ENCODE measurements around the gene STT3B.
"Not testable (repeated sequence)": the region's sequence is repeated elsewhere in the genome, so short reads cannot be mapped to it uniquely, and the experiment has no call there.

STT3B gene

DNA sequence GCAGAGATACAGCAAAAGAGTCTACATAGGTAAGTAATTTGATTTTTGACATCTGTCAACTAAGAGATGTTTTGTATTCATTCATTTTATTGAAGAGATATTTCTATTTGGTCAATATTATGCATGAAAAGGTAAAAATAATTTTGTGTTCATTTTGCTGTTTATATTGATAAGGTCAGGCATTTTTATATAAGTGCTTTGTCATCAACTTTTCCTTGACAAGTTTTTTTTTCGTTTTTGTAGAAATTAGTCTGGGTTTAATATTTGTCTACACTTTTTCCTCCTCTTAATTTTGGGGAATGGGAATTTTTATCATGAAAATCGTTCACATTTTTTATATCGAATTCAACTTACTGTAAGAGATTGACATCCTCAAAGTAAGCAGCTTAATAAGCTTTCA lies 67.7 kb downstream of the STT3B start:
- peaks cover 4 to 10% of the 10 kb centered on the region in 2 donors for H3K36me3 ChIP-seq (ENCODE audit: control insufficient read depth in 1 of 2, insufficient read depth in 2 of 2, low read length in 2 of 2)
- H3K4me3 ChIP-seq (ENCODE audit: low read depth in 1 of 2, low read length in 2 of 2): no peak overlapping the region
- H3K27ac ChIP-seq (ENCODE audit: low read length): no peak overlapping the region
- H3K4me1 ChIP-seq (ENCODE audit: control insufficient read depth in 1 of 2, insufficient read depth in 2 of 2, low read length in 2 of 2): peaks cover 0 to 6% of the 10 kb centered on the region in 2 donors
- H3K9me3 ChIP-seq (ENCODE audit: control insufficient read depth in 1 of 2, low read length in 2 of 2): no peaks in the 10 kb centered on the region
- no peaks in the 10 kb centered on the region for H3K27me3 ChIP-seq (ENCODE audit: low read depth, low read length)

DNA sequence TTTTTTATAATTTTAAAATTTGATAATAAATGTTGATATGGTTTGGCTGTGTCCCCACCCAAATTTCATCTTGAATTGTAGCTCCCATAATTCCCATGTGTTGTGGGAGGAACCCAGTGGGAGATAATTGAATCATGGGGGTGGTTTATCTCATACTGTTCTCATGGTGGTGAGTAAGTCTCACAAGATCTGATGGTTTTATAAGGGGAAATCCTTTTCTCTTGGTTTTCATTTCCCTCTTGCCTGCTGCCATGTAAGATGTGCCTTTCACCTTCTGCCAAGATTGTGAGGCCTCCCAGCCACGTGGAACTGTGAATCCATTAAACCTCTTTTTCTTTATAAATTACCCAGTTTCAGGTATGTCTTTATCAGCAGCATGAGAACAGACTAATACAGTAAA lies 72.6 kb downstream of the STT3B start:
- not testable (repeated sequence) for H3K4me1 ChIP-seq (ENCODE audit: control insufficient read depth in 1 of 2, insufficient read depth in 2 of 2, low read length in 2 of 2); H3K9me3 ChIP-seq (ENCODE audit: control insufficient read depth in 1 of 2, low read length in 2 of 2); H3K27me3 ChIP-seq (ENCODE audit: low read depth, low read length); H3K4me3 ChIP-seq (ENCODE audit: low read depth in 1 of 2, low read length in 2 of 2); H3K27ac ChIP-seq (ENCODE audit: low read length)
- H3K36me3 ChIP-seq (ENCODE audit: control insufficient read depth in 1 of 2, insufficient read depth in 2 of 2, low read length in 2 of 2): peaks cover 9 to 13% of the 10 kb centered on the region in 2 donors

DNA sequence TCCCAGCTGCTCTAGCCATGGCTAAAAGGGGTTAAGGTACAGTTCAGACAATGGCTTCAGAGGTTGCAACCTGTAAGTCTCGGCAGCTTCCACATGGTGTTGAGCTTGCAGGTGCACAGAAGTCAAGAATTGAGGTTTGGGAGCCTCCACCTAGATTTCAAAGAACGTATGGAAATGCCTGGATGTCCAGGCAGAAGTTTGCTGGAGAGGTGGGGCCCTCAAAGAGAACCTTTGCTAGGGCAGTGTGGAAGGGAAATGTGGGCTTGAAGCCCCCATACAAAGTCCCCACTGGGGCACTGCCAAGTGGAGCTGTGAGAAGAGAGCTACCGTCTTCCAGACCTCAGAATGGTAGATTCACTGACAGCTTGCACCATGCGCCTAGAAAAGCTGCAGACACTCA lies 73.7 kb downstream of the STT3B start:
- Histone ChIP-seq H3K4me1 (ENCODE audit: control insufficient read depth in 1 of 2, insufficient read depth in 2 of 2, low read length in 2 of 2) (peaks cover 0 to 5% of the 10 kb centered on the region in 2 donors), H3K9me3 (ENCODE audit: control insufficient read depth in 1 of 2, low read length in 2 of 2) (peaks cover 0 to 7% of the 10 kb centered on the region in 2 donors), H3K4me3 (ENCODE audit: low read depth in 1 of 2, low read length in 2 of 2) (no peak overlapping the region), H3K36me3 (ENCODE audit: control insufficient read depth in 1 of 2, insufficient read depth in 2 of 2, low read length in 2 of 2) (peaks cover 6 to 13% of the 10 kb centered on the region in 2 donors), H3K27me3 (ENCODE audit: low read depth, low read length) (no peaks in the 10 kb centered on the region), H3K27ac (ENCODE audit: low read length) (no peak overlapping the region)

DNA sequence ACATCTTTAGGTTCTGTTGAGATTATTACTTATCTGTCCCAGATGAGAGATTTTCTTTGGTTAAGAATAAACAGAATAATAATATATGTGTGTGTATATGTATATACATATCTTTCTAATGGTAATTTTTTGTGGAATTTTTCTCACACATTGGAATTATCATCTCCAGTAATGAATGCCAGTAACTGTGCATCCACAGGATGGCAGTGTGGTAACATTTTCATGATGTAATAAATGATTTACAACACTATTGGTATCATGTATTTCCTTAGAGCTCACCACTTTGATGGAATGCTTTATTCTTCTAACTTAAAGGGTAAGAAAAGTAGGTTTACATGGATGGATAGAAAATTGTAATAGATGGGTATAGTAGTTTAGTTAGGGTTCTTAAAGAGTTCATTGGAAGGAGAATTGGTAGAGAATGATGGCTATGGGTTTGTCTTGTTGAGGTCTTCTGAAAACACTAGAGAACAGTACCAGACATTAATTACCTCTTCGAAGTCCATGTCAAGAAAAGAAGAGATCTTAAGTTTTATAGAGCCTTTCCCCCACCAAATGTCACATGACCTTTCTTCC lies 78.1 kb downstream of the STT3B start:
- H3K4me3 ChIP-seq (ENCODE audit: low read depth in 1 of 2, low read length in 2 of 2): no peak overlapping the region
- H3K36me3 ChIP-seq (ENCODE audit: control insufficient read depth in 1 of 2, insufficient read depth in 2 of 2, low read length in 2 of 2): peaks cover 2 to 9% of the 10 kb centered on the region in 2 donors
- H3K27me3 ChIP-seq (ENCODE audit: low read depth, low read length): no peaks in the 10 kb centered on the region
- H3K4me1 ChIP-seq (ENCODE audit: control insufficient read depth in 1 of 2, insufficient read depth in 2 of 2, low read length in 2 of 2): peaks cover 0 to 9% of the 10 kb centered on the region in 2 donors
- H3K27ac ChIP-seq (ENCODE audit: low read length): no peak overlapping the region
- H3K9me3 ChIP-seq (ENCODE audit: control insufficient read depth in 1 of 2, low read length in 2 of 2): peaks cover 0 to 7% of the 10 kb centered on the region in 2 donors

DNA sequence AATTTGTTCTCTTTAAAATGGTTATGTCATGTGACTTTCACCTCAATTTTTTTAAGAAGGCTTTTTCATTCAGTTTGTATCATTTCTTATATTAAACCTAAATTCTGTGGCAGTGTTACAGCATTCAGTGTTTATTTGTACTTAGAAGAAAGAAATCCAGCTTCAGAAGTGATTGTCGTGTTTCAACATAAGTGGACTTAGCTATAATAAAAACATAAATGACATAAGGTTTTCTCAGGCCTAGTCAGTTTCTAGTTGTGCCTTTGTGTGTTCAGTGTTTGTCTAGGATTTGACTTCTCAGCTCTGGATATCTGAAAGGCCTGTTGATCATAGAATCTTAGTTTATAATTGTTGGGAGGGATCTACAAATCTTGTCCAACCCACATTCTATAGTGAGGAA lies 80.5 kb downstream of the STT3B start:
- Histone ChIP-seq H3K36me3 (ENCODE audit: control insufficient read depth in 1 of 2, insufficient read depth in 2 of 2, low read length in 2 of 2) (peaks cover 4 to 6% of the 10 kb centered on the region in 2 donors), H3K4me3 (ENCODE audit: low read depth in 1 of 2, low read length in 2 of 2) (no peak overlapping the region), H3K27me3 (ENCODE audit: low read depth, low read length) (no peaks in the 10 kb centered on the region), H3K4me1 (ENCODE audit: control insufficient read depth in 1 of 2, insufficient read depth in 2 of 2, low read length in 2 of 2) (peaks cover 0 to 18% of the 10 kb centered on the region in 2 donors), H3K9me3 (ENCODE audit: control insufficient read depth in 1 of 2, low read length in 2 of 2) (no peaks in the 10 kb centered on the region), H3K27ac (ENCODE audit: low read length) (no peak overlapping the region)

DNA sequence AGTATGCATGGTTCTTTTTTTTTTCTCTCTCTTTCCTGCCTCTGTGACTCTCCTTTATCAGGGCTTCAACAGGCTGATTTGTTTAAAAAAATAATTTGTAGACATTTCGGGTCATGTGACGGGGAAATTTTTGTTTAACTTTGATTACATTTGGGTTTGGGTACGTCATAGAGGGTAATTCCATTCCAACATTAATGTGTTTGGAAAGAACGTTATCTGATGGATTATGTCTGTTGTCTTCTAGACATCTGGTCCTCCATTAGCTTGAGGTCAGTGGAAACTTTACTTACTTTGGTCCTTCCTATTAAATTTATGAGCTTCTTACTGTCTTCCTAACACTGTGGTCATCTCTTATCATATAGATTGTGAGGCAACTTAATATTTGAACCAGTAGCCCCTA lies 80.9 kb downstream of the STT3B start:
- Histone ChIP-seq H3K4me1 (ENCODE audit: control insufficient read depth in 1 of 2, insufficient read depth in 2 of 2, low read length in 2 of 2) (peaks cover 0 to 18% of the 10 kb centered on the region in 2 donors), H3K27me3 (ENCODE audit: low read depth, low read length) (no peaks in the 10 kb centered on the region)

DNA sequence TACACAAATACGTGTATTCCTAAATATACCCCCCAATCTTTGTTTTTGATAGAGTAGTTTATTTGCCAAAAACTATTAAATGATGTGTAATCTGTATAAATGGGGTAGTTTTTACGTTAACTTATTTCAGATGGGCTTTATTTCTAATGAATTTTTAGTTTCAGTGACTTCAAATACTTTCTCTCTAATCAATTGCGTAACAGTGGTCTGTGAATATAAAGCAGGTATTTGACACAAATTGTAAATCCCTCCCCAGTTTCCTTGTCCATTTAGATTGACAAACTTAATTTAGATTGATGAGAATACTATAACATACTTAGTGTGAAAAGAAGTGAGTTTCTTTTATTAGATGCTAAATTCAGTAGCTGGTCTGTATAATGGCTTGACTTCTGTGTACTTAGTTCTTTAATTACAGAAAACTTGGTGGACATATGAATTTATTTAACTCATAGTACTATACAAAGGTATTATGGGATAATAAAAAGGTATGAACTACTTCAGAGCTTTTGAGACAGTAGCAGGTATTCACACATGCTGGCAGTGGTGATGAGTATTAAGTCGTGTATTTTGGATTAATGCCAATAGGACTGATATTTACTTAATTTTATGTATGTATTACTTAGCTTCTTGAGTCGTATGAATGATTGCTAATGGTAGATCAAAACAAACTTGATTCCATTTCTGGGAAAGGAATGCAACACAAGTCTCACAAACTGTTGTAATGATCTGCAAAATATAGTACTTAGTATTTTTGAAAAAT lies 81.6 kb downstream of the STT3B start:
- peaks cover 0 to 18% of the 10 kb centered on the region in 2 donors for H3K4me1 ChIP-seq (ENCODE audit: control insufficient read depth in 1 of 2, insufficient read depth in 2 of 2, low read length in 2 of 2)
- no peaks in the 10 kb centered on the region for H3K27me3 ChIP-seq (ENCODE audit: low read depth, low read length)
- H3K36me3 ChIP-seq (ENCODE audit: control insufficient read depth in 1 of 2, insufficient read depth in 2 of 2, low read length in 2 of 2): peaks cover 10 to 12% of the 10 kb centered on the region in 2 donors
- H3K9me3 ChIP-seq (ENCODE audit: control insufficient read depth in 1 of 2, low read length in 2 of 2): no peaks in the 10 kb centered on the region
- H3K4me3 ChIP-seq (ENCODE audit: low read depth in 1 of 2, low read length in 2 of 2): no peak overlapping the region
- no peak overlapping the region for H3K27ac ChIP-seq (ENCODE audit: low read length)

More for the DNA sequence above, 80.9 kb downstream of the STT3B start:
- Histone ChIP-seq H3K27ac (ENCODE audit: low read length) (no peak overlapping the region), H3K36me3 (ENCODE audit: control insufficient read depth in 1 of 2, insufficient read depth in 2 of 2, low read length in 2 of 2) (peaks cover 4 to 6% of the 10 kb centered on the region in 2 donors), H3K4me3 (ENCODE audit: low read depth in 1 of 2, low read length in 2 of 2) (no peak overlapping the region), H3K9me3 (ENCODE audit: control insufficient read depth in 1 of 2, low read length in 2 of 2) (no peaks in the 10 kb centered on the region)

DNA sequence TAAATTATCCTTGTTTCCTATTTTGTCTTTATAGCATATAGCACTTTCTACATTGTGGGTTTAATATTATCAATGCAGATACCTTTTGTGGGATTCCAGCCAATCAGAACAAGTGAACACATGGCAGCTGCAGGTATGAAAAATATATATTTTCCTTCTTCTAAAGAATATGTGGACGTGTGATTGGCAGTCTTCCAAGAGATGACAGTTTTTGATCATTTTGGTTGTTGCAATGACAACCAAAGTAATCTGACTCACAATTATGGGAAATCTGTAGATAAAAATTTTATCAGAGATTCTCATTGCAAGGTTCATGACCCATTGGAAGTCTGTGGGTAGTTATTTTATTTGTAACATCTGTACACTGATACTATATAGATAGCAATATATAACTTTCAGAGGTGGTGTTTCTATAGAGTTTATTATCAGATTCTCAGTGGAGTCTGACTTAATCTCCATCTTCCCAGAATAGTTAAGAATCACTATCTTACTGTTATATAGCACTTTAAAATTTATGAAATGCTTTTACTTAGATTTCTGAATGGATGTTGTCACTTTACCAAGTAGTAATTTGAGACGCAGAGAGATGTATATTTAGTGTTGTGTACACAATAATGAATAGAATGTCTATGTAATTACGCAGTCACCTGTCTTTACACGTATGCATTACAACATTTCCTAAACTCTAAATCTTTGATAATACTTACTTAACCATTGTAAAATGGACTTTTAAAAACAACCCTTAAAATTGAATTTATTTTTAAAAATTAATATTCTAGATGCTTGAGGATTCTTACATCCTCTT lies 82.5 kb downstream of the STT3B start:
- peaks cover 0 to 15% of the 10 kb centered on the region in 2 donors for H3K4me1 ChIP-seq (ENCODE audit: control insufficient read depth in 1 of 2, insufficient read depth in 2 of 2, low read length in 2 of 2)
- H3K36me3 ChIP-seq (ENCODE audit: control insufficient read depth in 1 of 2, insufficient read depth in 2 of 2, low read length in 2 of 2): peaks cover 11 to 18% of the 10 kb centered on the region in 2 donors
- no peaks in the 10 kb centered on the region for H3K9me3 ChIP-seq (ENCODE audit: control insufficient read depth in 1 of 2, low read length in 2 of 2)
- H3K27me3 ChIP-seq (ENCODE audit: low read depth, low read length): no peaks in the 10 kb centered on the region
- no peak overlapping the region for H3K27ac ChIP-seq (ENCODE audit: low read length)
- H3K4me3 ChIP-seq (ENCODE audit: low read depth in 1 of 2, low read length in 2 of 2): no peak overlapping the region

DNA sequence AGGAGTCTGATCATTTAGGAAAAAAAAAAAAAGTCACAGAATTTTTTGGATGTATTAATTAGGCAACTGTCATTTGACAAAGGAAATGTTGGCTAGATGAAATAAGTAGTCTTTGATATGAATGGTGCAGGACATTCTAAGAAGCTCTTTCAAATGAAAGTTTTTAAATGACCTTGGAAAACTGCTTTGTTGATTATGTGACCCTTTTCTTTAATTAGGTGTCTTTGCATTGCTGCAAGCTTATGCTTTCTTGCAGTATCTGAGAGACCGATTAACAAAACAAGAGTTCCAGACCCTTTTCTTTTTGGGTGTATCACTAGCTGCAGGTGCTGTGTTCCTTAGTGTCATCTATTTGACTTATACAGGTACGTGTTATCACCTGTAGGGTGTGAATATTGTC lies 84.0 kb downstream of the STT3B start:
- peaks cover 11 to 20% of the 10 kb centered on the region in 2 donors for H3K36me3 ChIP-seq (ENCODE audit: control insufficient read depth in 1 of 2, insufficient read depth in 2 of 2, low read length in 2 of 2)
- no peaks in the 10 kb centered on the region for H3K27me3 ChIP-seq (ENCODE audit: low read depth, low read length)
- no peak overlapping the region for H3K27ac ChIP-seq (ENCODE audit: low read length)
- peaks cover 0 to 13% of the 10 kb centered on the region in 2 donors for H3K4me1 ChIP-seq (ENCODE audit: control insufficient read depth in 1 of 2, insufficient read depth in 2 of 2, low read length in 2 of 2)
- H3K4me3 ChIP-seq (ENCODE audit: low read depth in 1 of 2, low read length in 2 of 2): no peak overlapping the region
- H3K9me3 ChIP-seq (ENCODE audit: control insufficient read depth in 1 of 2, low read length in 2 of 2): no peaks in the 10 kb centered on the region

DNA sequence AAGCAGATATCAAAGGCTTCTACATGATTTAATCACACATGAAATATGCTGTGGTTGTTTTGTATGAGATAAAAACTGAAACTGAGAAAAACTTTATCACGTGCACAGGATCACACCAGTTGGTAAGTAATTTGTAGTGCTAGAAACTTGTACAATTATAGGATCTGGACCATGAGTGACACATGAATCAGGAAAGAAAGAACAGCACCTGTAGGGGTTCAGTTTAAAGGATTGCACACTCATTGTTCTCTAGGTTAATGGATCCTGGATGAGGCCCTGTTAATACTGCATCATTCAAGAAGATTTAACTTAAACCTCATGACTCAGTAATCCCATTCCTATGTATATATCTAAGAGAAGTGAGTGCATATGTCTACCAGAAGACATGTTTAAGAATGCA lies 87.9 kb downstream of the STT3B start:
- Histone ChIP-seq H3K36me3 (ENCODE audit: control insufficient read depth in 1 of 2, insufficient read depth in 2 of 2, low read length in 2 of 2) (peaks cover 28 to 29% of the 10 kb centered on the region in 2 donors), H3K4me1 (ENCODE audit: control insufficient read depth in 1 of 2, insufficient read depth in 2 of 2, low read length in 2 of 2) (peaks cover 0 to 9% of the 10 kb centered on the region in 2 donors), H3K4me3 (ENCODE audit: low read depth in 1 of 2, low read length in 2 of 2) (no peak overlapping the region), H3K9me3 (ENCODE audit: control insufficient read depth in 1 of 2, low read length in 2 of 2) (no peaks in the 10 kb centered on the region), H3K27ac (ENCODE audit: low read length) (no peak overlapping the region), H3K27me3 (ENCODE audit: low read depth, low read length) (no peaks in the 10 kb centered on the region)

DNA sequence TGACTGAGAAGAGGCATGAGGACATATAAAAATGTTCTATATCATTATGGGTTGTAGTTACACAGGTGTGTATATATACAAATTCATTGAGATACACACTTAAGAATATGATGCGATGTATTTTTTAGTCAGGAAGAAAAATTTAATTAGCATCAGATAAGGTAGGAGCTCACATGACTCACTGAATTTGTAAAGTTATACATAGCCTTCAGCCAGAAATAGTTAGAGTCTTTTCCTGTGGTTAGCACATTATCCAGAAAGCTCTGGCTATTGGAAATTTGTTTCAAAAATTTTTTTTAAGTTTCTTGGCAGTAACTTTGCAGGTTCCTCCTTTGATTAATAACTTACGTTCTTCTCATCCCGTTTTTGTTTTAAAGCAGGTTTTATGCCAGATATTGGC lies 88.6 kb downstream of the STT3B start:
- Histone ChIP-seq H3K9me3 (ENCODE audit: control insufficient read depth in 1 of 2, low read length in 2 of 2) (no peaks in the 10 kb centered on the region), H3K36me3 (ENCODE audit: control insufficient read depth in 1 of 2, insufficient read depth in 2 of 2, low read length in 2 of 2) (peaks cover 29 to 35% of the 10 kb centered on the region in 2 donors), H3K4me3 (ENCODE audit: low read depth in 1 of 2, low read length in 2 of 2) (no peak overlapping the region), H3K4me1 (ENCODE audit: control insufficient read depth in 1 of 2, insufficient read depth in 2 of 2, low read length in 2 of 2) (peaks cover 0 to 5% of the 10 kb centered on the region in 2 donors), H3K27me3 (ENCODE audit: low read depth, low read length) (no peaks in the 10 kb centered on the region), H3K27ac (ENCODE audit: low read length) (no peak overlapping the region)

Measured in muscle layer of duodenum (tissue), 2 donors.